ENCODE data around the gene FBXO48.

GRCh38 chr2:68475110-68475509, 8.0 kb upstream of the FBXO48 start:
- TF ChIP-seq RNF2 (IDR thresholded peaks at IDR 0.05; ENCODE audit: borderline replicate concordance, low read depth, low read length, missing control alignments, poor library complexity, severe bottlenecking) (no peak), CTCF (IDR thresholded peaks at IDR 0.05; ENCODE audit: control extremely low read depth in 1 of 3, insufficient read depth in 1 of 3, low read depth in 1 of 3, low read length in 3 of 3) (no peak), EZH2 (IDR thresholded peaks at IDR 0.05; ENCODE audit: low read depth, low read length, severe bottlenecking) (no peak), EP300 (IDR thresholded peaks at IDR 0.05; ENCODE audit: borderline replicate concordance in 1 of 2, low read depth in 2 of 2, low read length in 2 of 2) (no peak), USF2 (IDR thresholded peaks at IDR 0.05; ENCODE audit: low read length) (no peak), MAX (IDR thresholded peaks at IDR 0.05) (no peak), CEBPB (IDR thresholded peaks at IDR 0.05; ENCODE audit: low read depth, low read length) (no peak), RFX5 (IDR thresholded peaks at IDR 0.05; ENCODE audit: borderline replicate concordance, low read depth, low read length) (no peak), POLR2AphosphoS5 (IDR thresholded peaks at IDR 0.05; ENCODE audit: low read depth, low read length) (no peak), CREB1 (IDR thresholded peaks at IDR 0.05) (no peak), BRCA1 (IDR thresholded peaks at IDR 0.05; ENCODE audit: low read depth, low read length) (no peak), E2F6 (IDR thresholded peaks at IDR 0.05) (no peak), FOSL1 (IDR thresholded peaks at IDR 0.05; ENCODE audit: insufficient read depth, low read depth, low read length) (no peak), CHD2 (IDR thresholded peaks at IDR 0.05; ENCODE audit: low read length) (no peak)
